ENCODE measurements around the gene UQCC2. TPM values are rescaled to one million over a fixed set of nuclear protein-coding genes. Genes with fewer than 3 reads are reported as not detected.

UQCC2 gene
- total and polyA plus RNA-seq, 2 of the 4 experiments (the other 2 are of a cell fraction): 13.8 to 34.5 TPM

- H3K4me1 ChIP-seq (ENCODE audit: control insufficient read depth, insufficient read depth, low read length): peaks cover 42% of the 10 kb centered on the region
- H3K36me3 ChIP-seq (ENCODE audit: control insufficient read depth, insufficient read depth, low read length): no peaks in the 10 kb centered on the region
- no peak overlapping the region for H3K14ac ChIP-seq (replicated peaks; ENCODE audit: low read depth, low read length)
- H3K27ac ChIP-seq (ENCODE audit: insufficient read depth, low read length): no peak overlapping the region
- H4K8ac ChIP-seq (ENCODE audit: low read depth in 2 of 2, low read length in 2 of 2): no peak overlapping the region
- no peaks in the 10 kb centered on the region for H3K9me3 ChIP-seq (ENCODE audit: control insufficient read depth, insufficient read depth, low read length)
- peaks cover 4% of the 10 kb centered on the region; the same call in 1 of the 2 replicates for H3K27me3 ChIP-seq (ENCODE audit: control insufficient read depth, insufficient read depth, low read length)
- no peak overlapping the region; the same call in 1 of the 2 replicates for H2AK5ac ChIP-seq (ENCODE audit: low read depth, low read length)
- H3K23ac ChIP-seq (ENCODE audit: low read depth, low read length): no peak overlapping the region
- no peak overlapping the region for H3K9ac ChIP-seq (ENCODE audit: low read depth, low read length)
- dilution Hi-C loops (cut with HindIII; ENCODE audit: low sequenced_read_pairs, unreplicated experiment): no loop called here
- ChIA-PET POLR2A (ENCODE audit: unreplicated experiment) (no interaction called here), CTCF (interaction anchor here (0.6 to 5.0 kb wide), 3 partner anchors 13 to 221 kb away, joined by 5 to 29 read pairs (median 6); no protein-coding TSS in a partner anchor)
- intact Hi-C loops (cut with micrococcal nuclease): no loop called here
- ATAC-seq (ENCODE audit: low read depth) (no peak), DNase-seq (no peak)
- no peak overlapping the region for H2BK5ac ChIP-seq (ENCODE audit: low read depth, low read length, poor library complexity, severe bottlenecking)
- no peak overlapping the region; the same call in 1 of the 2 replicates for H2BK20ac ChIP-seq (ENCODE audit: low read depth, low read length)
- no TSS peak for BruUV-seq (replicated peaks)
- no peak overlapping the region for H3K56ac ChIP-seq (ENCODE audit: extremely low read depth, insufficient read depth, low read length)
- no peak overlapping the region for H4K5ac ChIP-seq (ENCODE audit: low read depth, low read length)
- H2BK15ac ChIP-seq (ENCODE audit: low read depth, low read length): no peak overlapping the region
- no peak overlapping the region for H3K4me2 ChIP-seq (ENCODE audit: low read depth, low read length)
- H2AFZ ChIP-seq (replicated peaks; ENCODE audit: low read length, poor library complexity): no peak overlapping the region
- TF ChIP-seq CHD1 (IDR thresholded peaks at IDR 0.05; ENCODE audit: low read depth, low read length): no peak
- TF ChIP-seq RFX5 (IDR thresholded peaks at IDR 0.05; ENCODE audit: low read depth, low read length): no peak
- no peak for TF ChIP-seq NFE2L2 (IDR thresholded peaks at IDR 0.05; ENCODE audit: low read depth, low read length)
- no peak for TF ChIP-seq RAD21 (IDR thresholded peaks at IDR 0.05; ENCODE audit: low read length)
- TF ChIP-seq ELK1 (IDR thresholded peaks at IDR 0.05; ENCODE audit: borderline replicate concordance, low read depth, low read length): no peak
- TF ChIP-seq BHLHE40 (IDR thresholded peaks at IDR 0.05; ENCODE audit: low read depth, low read length): no peak
- TF ChIP-seq CEBPB (IDR thresholded peaks at IDR 0.05; ENCODE audit: low read depth, low read length): no peak
- TF ChIP-seq, protein P1, sequence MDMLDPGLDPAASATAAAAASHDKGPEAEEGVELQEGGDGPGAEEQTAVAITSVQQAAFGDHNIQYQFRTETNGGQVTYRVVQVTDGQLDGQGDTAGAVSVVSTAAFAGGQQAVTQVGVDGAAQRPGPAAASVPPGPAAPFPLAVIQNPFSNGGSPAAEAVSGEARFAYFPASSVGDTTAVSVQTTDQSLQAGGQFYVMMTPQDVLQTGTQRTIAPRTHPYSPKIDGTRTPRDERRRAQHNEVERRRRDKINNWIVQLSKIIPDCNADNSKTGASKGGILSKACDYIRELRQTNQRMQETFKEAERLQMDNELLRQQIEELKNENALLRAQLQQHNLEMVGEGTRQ (IDR thresholded peaks at IDR 0.05; ENCODE audit: low read depth, low read length): no peak
- no peak for TF ChIP-seq SMC3 (IDR thresholded peaks at IDR 0.05; ENCODE audit: low read depth, low read length)
- TF ChIP-seq CTCF (conservative IDR thresholded peaks at IDR 0.05; ENCODE audit: low read depth, low read length): no peak
- no peak for TF ChIP-seq MAFK (IDR thresholded peaks at IDR 0.05; ENCODE audit: low read depth, low read length)
- no peak for TF ChIP-seq RCOR1 (IDR thresholded peaks at IDR 0.05; ENCODE audit: insufficient replicate concordance, low read length)
- no peak for TF ChIP-seq MAZ (IDR thresholded peaks at IDR 0.05; ENCODE audit: borderline replicate concordance, low read depth, low read length)
- no peak for TF ChIP-seq FOS (IDR thresholded peaks at IDR 0.05; ENCODE audit: low read depth, low read length)
- no peak overlapping the region for H3K4me3 ChIP-seq (ENCODE audit: insufficient read depth, low read depth, low read length)
- no peak overlapping the region for H3K18ac ChIP-seq (ENCODE audit: low read depth, low read length)
- no peaks in the 10 kb centered on the region; a peak in 1 of 4 replicates for H3K79me1 ChIP-seq (ENCODE audit: low read depth in 1 of 2, low read length in 2 of 2)
- H3K9me1 ChIP-seq (ENCODE audit: insufficient read depth, low read length): peaks cover 10% of the 10 kb centered on the region
- 100% methylated on average over 2 of the region's 5 CpGs; no CpG with 5 or more reads in 1 of the 2 experiments for WGBS, 2 experiments (ENCODE audit: extremely low coverage in 2 of 2, insufficient read length in 1 of 2)
- peaks cover 3% of the 10 kb centered on the region; the same call in 1 of the 2 replicates for H4K20me1 ChIP-seq (ENCODE audit: insufficient read depth, low read length)
- no peak overlapping the region for H2AK9ac ChIP-seq (replicated peaks; ENCODE audit: low read depth, low read length, poor library complexity)
- H3K4ac ChIP-seq (ENCODE audit: low read depth, low read length): no peak overlapping the region
- no peak overlapping the region for H4K91ac ChIP-seq (ENCODE audit: insufficient read depth, low read depth, low read length)
- H2BK120ac ChIP-seq (ENCODE audit: low read depth, low read length): no peak overlapping the region
- in situ Hi-C loops (cut with MboI; ENCODE audit: low sequenced_read_pairs): no loop called here
Measured at GRCh38 chr6:33747823-33748222, 36.3 kb upstream of the UQCC2 start.

All from IMR-90 (cell line).